Hepatocyte (in vitro differentiated cells): ENCODE measurements around the gene EXD2. TPM values are rescaled to one million over a fixed set of nuclear protein-coding genes. Genes with fewer than 3 reads are reported as not detected.
"Not testable (repeated sequence)": the region's sequence is repeated elsewhere in the genome, so short reads cannot be mapped to it uniquely, and the experiment has no call there.

Source experiments
- DNase-seq: peaks from one replicate; pipeline ENCODE4 v3.0.0-alpha.2; 2016; ENCODE audit warnings: low spot score
- H2AFZ ChIP-seq: fragments of 200-600 bp; sonication (generic); 2 replicates; pipeline ENCODE4 v1.6.0; 2016; ENCODE audit warnings: antibody characterized with exemption, mild to moderate bottlenecking
- H3K27ac ChIP-seq: fragments of 200-600 bp; sonication (generic); 2 replicates; pipeline ENCODE4 v1.5.1; 2016; ENCODE audit warnings: mild to moderate bottlenecking
- H3K27me3 ChIP-seq: fragments of 200-600 bp; sonication (generic); 2 replicates; pipeline ENCODE4 v1.6.1; 2016
- H3K36me3 ChIP-seq: fragments of 200-600 bp; sonication (generic); replicated peaks from 2 replicates; pipeline ENCODE4 v1.5.1; 2016; ENCODE audit warnings: low read depth; ENCODE audit not compliant: insufficient read depth
- H3K4me1 ChIP-seq: fragments of 200-600 bp; sonication (generic); 2 replicates; pipeline ENCODE4 v1.5.1; 2016; ENCODE audit warnings: mild to moderate bottlenecking, moderate library complexity; ENCODE audit not compliant: insufficient read depth
- H3K4me2 ChIP-seq: fragments of 200-600 bp; sonication (generic); 2 replicates; pipeline ENCODE4 v1.6.0; 2016
- H3K4me3 ChIP-seq: fragments of 200-600 bp; sonication (generic); 2 replicates; pipeline ENCODE4 v1.5.1; 2016; ENCODE audit warnings: mild to moderate bottlenecking
- H3K79me2 ChIP-seq: fragments of 200-600 bp; sonication (generic); 2 replicates; pipeline ENCODE4 v1.6.0; 2017; ENCODE audit warnings: mild to moderate bottlenecking
- H3K9me2 ChIP-seq: fragments of 200-600 bp; sonication (generic); replicated peaks from 2 replicates; pipeline ENCODE4 v1.6.0; 2017; ENCODE audit warnings: mild to moderate bottlenecking; ENCODE audit not compliant: insufficient read depth
- H3K9me3 ChIP-seq: fragments of 200-600 bp; sonication (generic); 2 replicates; pipeline ENCODE4 v1.5.1; 2016; ENCODE audit warnings: low read depth, mild to moderate bottlenecking
- H4K20me1 ChIP-seq: fragments of 200-600 bp; sonication (generic); 2 replicates; pipeline ENCODE4 v1.6.0; 2016; ENCODE audit warnings: mild to moderate bottlenecking; ENCODE audit not compliant: insufficient read depth, poor library complexity, severe bottlenecking
- CTCF ChIP-seq: fragments of 200-600 bp; sonication (generic); IDR thresholded peaks from 2 replicates; pipeline ENCODE4 v1.5.1; 2016; ENCODE audit warnings: antibody characterized with exemption, mild to moderate bottlenecking; ENCODE audit not compliant: poor library complexity
- EZH2 ChIP-seq: fragments of 200-600 bp; sonication (generic); IDR thresholded peaks from 2 replicates; pipeline ENCODE4 v1.6.1; 2016; ENCODE audit warnings: antibody characterized with exemption, mild to moderate bottlenecking, borderline replicate concordance
- EZH2phosphoT487 ChIP-seq: fragments of 200-600 bp; sonication (generic); IDR thresholded peaks from one replicate; pipeline ENCODE4 v1.6.1; 2018; ENCODE audit warnings: antibody characterized with exemption, mild to moderate bottlenecking, low read depth, moderate library complexity; ENCODE audit not compliant: unreplicated experiment, severe bottlenecking
- WGBS: methylation state at CpG from one replicate; pipeline ENCODE4 v1.1.6; 2016; ENCODE audit warnings: low lambda C conversion rate; ENCODE audit errors: missing lambda C conversion rate; 5-methylcytosine and 5-hydroxymethylcytosine counted together
- polyA plus RNA-seq: library from polyadenylated mRNA; unstranded; fragments of >200 nt; fragmentation: Nextera tagmentation; extraction: Ambion mirVana; gene quantifications from 2 replicates; pipeline ENCODE4 v1.2.1, GENCODE V29; 2016
- total RNA-seq: library from RNA; depleted of rRNA; stranded (reverse); fragments of >200 nt; gene quantifications from 2 replicates; pipeline ENCODE4 v1.2.3, GENCODE V29; 2014

Gene EXD2
- total and polyA plus RNA-seq, 2 experiments from 2014 or later = 16.2 to 18.1 TPM

- no peak for TF ChIP-seq EZH2
- no peak for TF ChIP-seq CTCF
- TF ChIP-seq EZH2phosphoT487 = no peak
- DNase-seq = no peak
- Histone ChIP-seq H3K4me2 (no peak overlapping the region), H4K20me1 (peaks cover under 1% of the 10 kb centered on the region), H3K27ac (no peak overlapping the region), H3K27me3 (no peaks in the 10 kb centered on the region), H3K9me2 (no peaks in the 10 kb centered on the region), H3K4me3 (no peak overlapping the region), H2AFZ (no peak overlapping the region), H3K4me1 (peaks cover under 1% of the 10 kb centered on the region), H3K9me3 (no peaks in the 10 kb centered on the region), H3K79me2 (peaks cover 9% of the 10 kb centered on the region), H3K36me3 (no peaks in the 10 kb centered on the region)
Observed at GRCh38 chr14:69156224-69156623, 35.1 kb upstream of the EXD2 start.

GRCh38 chr14:69161590-69161989, 29.7 kb upstream of the EXD2 start:
- H3K79me2 ChIP-seq = no peaks in the 10 kb centered on the region
- 94% methylated on average over 1 of the region's 1 CpG for WGBS
- no peak overlapping the region for H3K27ac ChIP-seq
- no peaks in the 10 kb centered on the region for H3K27me3 ChIP-seq
- no peaks in the 10 kb centered on the region for H3K9me2 ChIP-seq
- TF ChIP-seq EZH2 = no peak
- TF ChIP-seq CTCF = no peak
- no peak for TF ChIP-seq EZH2phosphoT487
- no peaks in the 10 kb centered on the region for H3K4me1 ChIP-seq
- H4K20me1 ChIP-seq = no peaks in the 10 kb centered on the region
- no peaks in the 10 kb centered on the region for H3K36me3 ChIP-seq
- no peak for DNase-seq
- no peak overlapping the region for H2AFZ ChIP-seq
- no peak overlapping the region for H3K4me3 ChIP-seq
- no peak overlapping the region for H3K4me2 ChIP-seq
- H3K9me3 ChIP-seq = no peaks in the 10 kb centered on the region

GRCh38 chr14:69165787-69166186, 25.5 kb upstream of the EXD2 start:
- H3K4me3 ChIP-seq, H3K9me2 ChIP-seq, DNase-seq, H3K79me2 ChIP-seq, H3K9me3 ChIP-seq, H3K27ac ChIP-seq, H4K20me1 ChIP-seq, H2AFZ ChIP-seq, H3K27me3 ChIP-seq, H3K4me1 ChIP-seq, H3K36me3 ChIP-seq, H3K4me2 ChIP-seq: not testable (repeated sequence)
- WGBS = 86% methylated on average over 2 of the region's 2 CpGs

GRCh38 chr14:69170839-69171238, 20.5 kb upstream of the EXD2 start:
- no peaks in the 10 kb centered on the region for H3K9me2 ChIP-seq
- H4K20me1 ChIP-seq = no peaks in the 10 kb centered on the region
- H3K4me1 ChIP-seq = no peaks in the 10 kb centered on the region
- no peaks in the 10 kb centered on the region for H3K79me2 ChIP-seq
- no peak overlapping the region for H2AFZ ChIP-seq
- 97% methylated on average over 1 of the region's 1 CpG for WGBS
- no peaks in the 10 kb centered on the region for H3K9me3 ChIP-seq
- no peak overlapping the region for H3K4me2 ChIP-seq
- H3K36me3 ChIP-seq = no peaks in the 10 kb centered on the region
- no peak overlapping the region for H3K4me3 ChIP-seq
- no peaks in the 10 kb centered on the region for H3K27me3 ChIP-seq
- DNase-seq = no peak
- TF ChIP-seq CTCF (no peak), EZH2phosphoT487 (no peak), EZH2 (no peak)
- H3K27ac ChIP-seq = no peak overlapping the region
